Measurements from ENCODE around the gene TMEM150A. TPM values are rescaled to one million over a fixed set of nuclear protein-coding genes. Genes with fewer than 3 reads are reported as not detected.
A peak's percentile ranks its signal among the peaks of the same experiment; 100 is the strongest.

Gene TMEM150A
- total and polyA plus RNA-seq, 2 of the 13 experiments (the other 11 are each of a cell fraction or from before 2014, with no cell fraction given), result 30.1 to 70.4 TPM

GRCh38 chr2:85551698-85552678, 50.5 kb downstream of the TMEM150A start (continued):
- no peak for TF ChIP-seq MYPOP (CRISPR knock-in tag; IDR thresholded peaks at IDR 0.05)
- TF ChIP-seq SP2 (CRISPR knock-in tag; IDR thresholded peaks at IDR 0.05), result no peak
- no peak for TF ChIP-seq MTF1 (CRISPR knock-in tag; IDR thresholded peaks at IDR 0.05)
- no peak for TF ChIP-seq NFRKB (IDR thresholded peaks at IDR 0.05)
- TF ChIP-seq GTF3A (CRISPR knock-in tag; conservative IDR thresholded peaks at IDR 0.05), result 0 out of 2 replicates have a peak, but pooled peaks have one; percentile 3
- no peak for TF ChIP-seq SP5 (CRISPR knock-in tag; IDR thresholded peaks at IDR 0.05; ENCODE audit: borderline replicate concordance, low read depth)
- TF ChIP-seq PATZ1 (CRISPR knock-in tag; IDR thresholded peaks at IDR 0.05), result peak; percentile 51; the same call in 1 of the 2 replicates
- TF ChIP-seq, protein P1, sequence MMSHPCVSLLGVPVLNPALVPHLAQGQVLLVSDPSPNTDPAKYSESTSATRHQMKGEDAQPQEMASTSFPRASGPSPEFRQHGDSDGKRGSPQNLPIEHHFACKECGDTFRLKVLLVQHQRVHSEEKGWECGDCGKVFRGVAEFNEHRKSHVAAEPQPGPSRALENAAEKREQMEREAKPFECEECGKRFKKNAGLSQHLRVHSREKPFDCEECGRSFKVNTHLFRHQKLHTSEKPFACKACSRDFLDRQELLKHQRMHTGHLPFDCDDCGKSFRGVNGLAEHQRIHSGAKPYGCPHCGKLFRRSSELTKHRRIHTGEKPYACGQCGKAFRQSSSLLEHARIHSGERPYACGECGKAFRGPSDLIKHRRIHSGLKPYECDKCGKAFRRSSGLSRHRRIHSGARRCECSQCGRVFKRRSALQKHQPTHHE (CRISPR knock-in tag; IDR thresholded peaks at IDR 0.05; ENCODE audit: borderline replicate concordance), result no peak
- TF ChIP-seq HMGA1 (CRISPR knock-in tag; conservative IDR thresholded peaks at IDR 0.05), result no peak
- TF ChIP-seq SALL2 (CRISPR knock-in tag; IDR thresholded peaks at IDR 0.05), result no peak
- no peak for TF ChIP-seq ZNF512B (CRISPR knock-in tag; IDR thresholded peaks at IDR 0.05; ENCODE audit: borderline replicate concordance)
- TF ChIP-seq ZNF646 (CRISPR knock-in tag; IDR thresholded peaks at IDR 0.05), result no peak
- no peak for TF ChIP-seq CBX5 (CRISPR knock-in tag; IDR thresholded peaks at IDR 0.05; ENCODE audit: borderline replicate concordance)
- TF ChIP-seq ZNF616 (CRISPR knock-in tag; IDR thresholded peaks at IDR 0.05; ENCODE audit: low read depth), result no peak
